Kidney epithelial cell (primary cell): Measurements from ENCODE around the gene POMT2. TPM values are rescaled to one million over a fixed set of nuclear protein-coding genes. Genes with fewer than 3 reads are reported as not detected.

Experiments
- DNase-seq: peaks from one replicate; pipeline ENCODE4 v3.0.0-alpha.2; 2010; ENCODE audit warnings: low read depth
- H3K27me3 ChIP-seq: 2 replicates; pipeline ENCODE4 v1.6.0; 2011; ENCODE audit warnings: low read length; ENCODE audit not compliant: control insufficient read depth, insufficient read depth
- H3K36me3 ChIP-seq: 2 replicates; pipeline ENCODE4 v1.5.1; 2011; ENCODE audit warnings: low read length; ENCODE audit not compliant: control insufficient read depth, insufficient read depth
- H3K4me3 ChIP-seq: 2 replicates; pipeline ENCODE4 v1.5.1; 2011; ENCODE audit warnings: low read depth, mild to moderate bottlenecking, control low read depth, low read length
- total RNA-seq: library from RNA; depleted of rRNA; stranded (reverse); fragments of >200 nt; gene quantifications from 2 replicates; pipeline ENCODE4 v1.2.3, GENCODE V29; 2015
- TF ChIP-seq, protein P1 (sequence below): IDR thresholded peaks from 2 replicates; pipeline ENCODE4 v1.5.1; 2011; ENCODE audit warnings: mild to moderate bottlenecking, moderate library complexity, low read length, control low read depth, inconsistent platforms; ENCODE audit not compliant: insufficient read depth, poor library complexity, severe bottlenecking

Gene POMT2
- total RNA-seq, 1 donor from 2014 or later = 21.5 TPM

DNA sequence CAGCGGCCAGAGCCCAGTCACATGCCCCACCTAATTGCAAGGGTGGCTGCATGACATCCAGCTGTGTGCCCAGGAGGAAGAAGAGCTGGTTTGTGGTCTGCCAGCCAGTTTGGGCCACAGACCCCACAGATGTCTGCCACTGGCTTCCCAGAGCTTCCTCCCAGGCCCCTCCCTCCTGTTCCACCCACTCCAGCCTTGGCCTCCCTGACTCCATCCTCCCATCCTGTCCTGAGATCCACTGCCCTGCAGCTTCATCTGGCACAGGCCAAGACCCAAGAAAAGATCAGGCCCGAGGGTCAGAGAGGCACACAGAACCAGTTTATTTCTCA is 55.5 kb downstream of the POMT2 start:
- H3K4me3 ChIP-seq = no peak overlapping the region
- no peaks in the 10 kb centered on the region for H3K36me3 ChIP-seq
- H3K27me3 ChIP-seq = peaks cover 26% of the 10 kb centered on the region
- no peak for DNase-seq
- TF ChIP-seq, protein P1, sequence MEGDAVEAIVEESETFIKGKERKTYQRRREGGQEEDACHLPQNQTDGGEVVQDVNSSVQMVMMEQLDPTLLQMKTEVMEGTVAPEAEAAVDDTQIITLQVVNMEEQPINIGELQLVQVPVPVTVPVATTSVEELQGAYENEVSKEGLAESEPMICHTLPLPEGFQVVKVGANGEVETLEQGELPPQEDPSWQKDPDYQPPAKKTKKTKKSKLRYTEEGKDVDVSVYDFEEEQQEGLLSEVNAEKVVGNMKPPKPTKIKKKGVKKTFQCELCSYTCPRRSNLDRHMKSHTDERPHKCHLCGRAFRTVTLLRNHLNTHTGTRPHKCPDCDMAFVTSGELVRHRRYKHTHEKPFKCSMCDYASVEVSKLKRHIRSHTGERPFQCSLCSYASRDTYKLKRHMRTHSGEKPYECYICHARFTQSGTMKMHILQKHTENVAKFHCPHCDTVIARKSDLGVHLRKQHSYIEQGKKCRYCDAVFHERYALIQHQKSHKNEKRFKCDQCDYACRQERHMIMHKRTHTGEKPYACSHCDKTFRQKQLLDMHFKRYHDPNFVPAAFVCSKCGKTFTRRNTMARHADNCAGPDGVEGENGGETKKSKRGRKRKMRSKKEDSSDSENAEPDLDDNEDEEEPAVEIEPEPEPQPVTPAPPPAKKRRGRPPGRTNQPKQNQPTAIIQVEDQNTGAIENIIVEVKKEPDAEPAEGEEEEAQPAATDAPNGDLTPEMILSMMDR = no peak

GRCh38 chr14:77264466-77265186 is 56.1 kb downstream of the POMT2 start:
- TF ChIP-seq, protein P1 = no peak
- peaks cover 25% of the 10 kb centered on the region for H3K27me3 ChIP-seq

GRCh38 chr14:77260631-77261030 is 60.1 kb downstream of the POMT2 start:
- Histone ChIP-seq H3K36me3 (no peaks in the 10 kb centered on the region), H3K27me3 (peaks cover 9% of the 10 kb centered on the region), H3K4me3 (no peak overlapping the region)
- no peak for DNase-seq
- TF ChIP-seq, protein P1 = no peak

More at GRCh38 chr14:77264466-77265186, 56.1 kb downstream of the POMT2 start:
- Histone ChIP-seq H3K36me3 (no peaks in the 10 kb centered on the region), H3K4me3 (no peak overlapping the region)
- no peak for DNase-seq

DNA sequence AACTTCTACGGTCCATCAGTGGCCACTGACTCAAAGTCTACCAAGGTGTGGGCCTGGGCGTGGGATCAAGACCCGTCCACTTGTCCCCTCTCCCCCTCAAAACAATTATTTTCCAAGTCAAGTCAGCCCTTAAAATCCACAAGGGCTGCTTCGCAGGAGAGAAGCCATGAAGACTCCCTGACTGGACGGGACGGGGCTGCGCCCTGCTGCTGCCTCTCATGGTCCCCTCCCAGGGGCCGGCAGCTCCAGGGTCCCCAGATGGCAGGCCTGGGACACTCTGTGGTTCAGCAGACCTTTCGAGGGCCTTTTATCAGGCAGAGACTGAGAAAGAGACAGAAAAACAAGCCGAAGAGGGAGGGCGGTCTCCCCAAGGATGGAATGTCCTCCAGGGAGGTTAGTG is 60.5 kb downstream of the POMT2 start:
- H3K27me3 ChIP-seq = peaks cover 8% of the 10 kb centered on the region
- TF ChIP-seq, protein P1 = no peak
- no peak overlapping the region for H3K4me3 ChIP-seq
- no peak for DNase-seq
- no peaks in the 10 kb centered on the region for H3K36me3 ChIP-seq

DNA sequence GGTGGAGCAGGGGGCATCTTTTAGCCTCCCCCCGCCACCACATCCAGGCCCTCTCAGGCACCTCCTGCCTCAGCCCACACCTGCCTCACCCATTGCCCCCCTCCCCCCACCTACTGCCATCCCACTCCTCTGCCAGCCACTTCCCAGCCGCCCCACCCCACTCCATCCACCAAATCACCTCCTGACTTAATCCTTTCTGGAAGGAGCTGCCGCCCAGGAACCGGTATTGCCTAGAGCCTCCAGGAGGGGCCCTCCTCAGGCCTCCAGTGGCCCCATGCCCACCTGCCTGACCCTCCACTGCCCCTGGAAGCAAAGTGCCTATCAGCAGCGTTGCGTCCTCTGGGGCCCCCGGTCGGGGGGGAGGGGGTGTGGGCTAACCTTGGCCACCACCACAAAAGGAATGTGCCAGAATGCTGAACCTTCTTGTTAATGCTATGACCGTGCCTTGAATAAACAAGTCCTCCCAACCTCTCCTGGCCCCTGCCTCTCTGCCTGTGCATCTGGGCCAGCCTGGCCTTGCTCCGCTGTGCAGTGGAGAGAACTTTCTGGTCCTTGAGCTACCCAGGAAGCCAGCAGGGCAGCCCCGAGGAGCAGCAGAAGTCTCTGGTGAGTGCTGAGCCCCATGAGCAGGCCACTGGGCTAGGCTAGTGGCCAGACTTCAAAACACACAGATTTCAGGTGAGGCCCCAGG is 61.5 kb downstream of the POMT2 start:
- TF ChIP-seq, protein P1 = no peak
- H3K36me3 ChIP-seq = no peaks in the 10 kb centered on the region
- no peak for DNase-seq
- no peak overlapping the region for H3K4me3 ChIP-seq
- H3K27me3 ChIP-seq = peaks cover 5% of the 10 kb centered on the region
